ENCODE data around the gene SLC36A1. TPM values are rescaled to one million over a fixed set of nuclear protein-coding genes. Genes with fewer than 3 reads are reported as not detected.

The SLC36A1 gene
- total RNA-seq, 1 experiment from 2014 or later, result 12.7 TPM

DNA sequence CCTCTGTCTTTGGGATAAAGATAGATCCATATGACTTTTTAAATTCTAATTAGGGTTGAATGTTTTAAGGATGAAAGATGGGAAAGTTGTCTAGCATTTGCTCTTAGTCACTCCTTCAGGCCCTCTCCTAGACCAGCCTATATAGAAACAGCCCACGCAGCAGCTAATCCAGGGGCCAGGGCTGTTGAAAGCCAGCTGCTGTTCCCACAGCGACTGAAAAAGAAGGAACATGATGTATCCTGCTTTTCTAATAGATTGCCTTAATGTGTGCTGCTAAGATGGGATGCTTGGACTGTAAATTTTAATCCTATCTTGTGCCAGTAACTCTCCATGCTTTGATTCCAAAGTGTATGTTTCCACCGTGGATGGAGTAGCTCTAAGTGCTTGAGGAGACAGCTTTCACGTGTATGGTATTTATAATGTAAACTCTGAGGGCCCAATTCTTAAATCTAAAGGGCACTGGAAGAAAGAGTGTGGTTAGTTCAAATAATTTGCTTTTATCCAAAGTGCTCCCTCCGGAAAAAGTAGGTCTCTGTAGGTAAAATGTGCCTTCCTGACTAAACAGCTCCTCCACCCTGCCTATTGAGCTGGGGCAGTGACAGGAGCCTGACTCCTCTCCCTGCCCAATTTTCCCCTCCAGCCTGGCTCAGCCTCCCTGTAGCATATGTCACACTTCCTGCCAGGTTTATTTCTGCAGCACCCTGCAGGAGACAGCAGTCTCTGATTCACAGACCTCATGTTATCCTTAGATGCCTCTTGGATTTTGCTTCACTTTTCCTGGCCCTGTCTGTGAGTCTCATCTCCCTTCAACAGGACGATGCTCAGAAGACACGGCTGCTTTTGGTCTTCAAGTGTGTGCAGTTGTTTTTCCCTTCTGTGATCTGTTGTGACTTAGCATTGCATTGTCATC, 33.2 kb downstream of the SLC36A1 start:
- no peak overlapping the region for H2AFZ ChIP-seq (ENCODE audit: low read length)
- H3K9me2 ChIP-seq (replicated peaks; ENCODE audit: insufficient read depth, low read length), result no peaks in the 10 kb centered on the region
- peaks cover 10% of the 10 kb centered on the region; the same call in 1 of the 2 replicates for H3K36me3 ChIP-seq (ENCODE audit: insufficient read depth, low read length)
- no peak overlapping the region for H3K4me2 ChIP-seq (ENCODE audit: low read depth, low read length, poor library complexity, severe bottlenecking)
- no peaks in the 10 kb centered on the region for H4K20me1 ChIP-seq (ENCODE audit: insufficient read depth, low read depth, low read length)
- no peak for DNase-seq
- H3K79me2 ChIP-seq (ENCODE audit: low read length), result no peaks in the 10 kb centered on the region
- H3K4me3 ChIP-seq (ENCODE audit: low read length), result no peak overlapping the region
- no peaks in the 10 kb centered on the region for H3K27me3 ChIP-seq (ENCODE audit: low read length)
- no peaks in the 10 kb centered on the region for H3K4me1 ChIP-seq (ENCODE audit: low read length)
- H3K9ac ChIP-seq (ENCODE audit: low read length), result no peak overlapping the region
- H3K9me3 ChIP-seq (ENCODE audit: low read length), result no peaks in the 10 kb centered on the region
- no peak overlapping the region for H3K27ac ChIP-seq (ENCODE audit: low read length)

DNA sequence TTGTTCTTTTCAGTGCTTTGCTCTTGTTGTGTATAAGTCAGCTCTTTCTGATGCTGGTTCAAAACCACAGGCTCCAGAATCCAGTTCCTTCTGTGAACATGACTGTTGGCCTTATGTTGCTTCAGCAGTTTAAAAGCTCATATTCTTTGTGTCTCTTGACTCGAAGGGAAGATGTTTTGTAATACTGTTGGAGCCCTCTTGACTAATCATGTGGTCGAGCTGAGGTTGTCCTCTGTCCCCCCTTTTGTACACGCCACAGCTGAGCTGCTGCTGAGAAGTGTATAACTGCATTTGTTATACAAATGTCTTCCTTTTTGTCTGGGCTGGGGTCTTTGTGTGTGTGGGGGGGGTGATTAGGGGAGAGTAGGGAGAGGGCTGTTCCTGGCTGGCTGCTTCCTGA, 35.8 kb downstream of the SLC36A1 start:
- no peak overlapping the region for H3K9ac ChIP-seq (ENCODE audit: low read length)
- H4K20me1 ChIP-seq (ENCODE audit: insufficient read depth, low read depth, low read length), result no peaks in the 10 kb centered on the region
- no peak overlapping the region for H3K27ac ChIP-seq (ENCODE audit: low read length)
- no peak overlapping the region for H3K4me2 ChIP-seq (ENCODE audit: low read depth, low read length, poor library complexity, severe bottlenecking)
- H2AFZ ChIP-seq (ENCODE audit: low read length), result no peak overlapping the region
- H3K27me3 ChIP-seq (ENCODE audit: low read length), result no peaks in the 10 kb centered on the region
- no peaks in the 10 kb centered on the region for H3K4me1 ChIP-seq (ENCODE audit: low read length)
- H3K9me2 ChIP-seq (replicated peaks; ENCODE audit: insufficient read depth, low read length), result no peaks in the 10 kb centered on the region
- no peak for DNase-seq
- no peaks in the 10 kb centered on the region for H3K9me3 ChIP-seq (ENCODE audit: low read length)
- H3K79me2 ChIP-seq (ENCODE audit: low read length), result no peaks in the 10 kb centered on the region
- H3K36me3 ChIP-seq (ENCODE audit: insufficient read depth, low read length), result peaks cover 10% of the 10 kb centered on the region
- H3K4me3 ChIP-seq (ENCODE audit: low read length), result no peak overlapping the region

DNA sequence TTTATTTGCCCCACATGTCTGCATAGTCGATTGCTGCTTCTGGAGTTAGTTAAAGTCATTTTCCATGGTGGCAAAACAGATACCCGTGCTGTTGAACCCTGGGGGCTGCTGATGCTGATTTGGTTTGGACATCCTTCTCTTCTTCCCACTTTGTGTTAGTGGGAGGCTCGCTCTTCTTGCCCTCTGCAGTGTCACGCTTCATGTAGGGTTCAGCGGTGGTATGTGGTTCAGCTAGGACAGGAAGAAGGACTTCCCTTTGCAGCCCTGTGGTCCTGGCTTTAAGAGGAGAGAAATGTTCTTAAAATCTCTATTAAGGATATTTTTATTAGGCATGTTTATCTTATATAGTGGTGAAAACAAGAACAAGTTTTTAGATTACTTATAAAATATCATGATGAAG, 36.2 kb downstream of the SLC36A1 start:
- Histone ChIP-seq H3K27me3 (ENCODE audit: low read length) (no peaks in the 10 kb centered on the region), H3K36me3 (ENCODE audit: insufficient read depth, low read length) (peaks cover 10% of the 10 kb centered on the region), H4K20me1 (ENCODE audit: insufficient read depth, low read depth, low read length) (no peaks in the 10 kb centered on the region), H3K79me2 (ENCODE audit: low read length) (no peaks in the 10 kb centered on the region), H3K4me2 (ENCODE audit: low read depth, low read length, poor library complexity, severe bottlenecking) (no peak overlapping the region), H3K27ac (ENCODE audit: low read length) (no peak overlapping the region), H3K9me3 (ENCODE audit: low read length) (no peaks in the 10 kb centered on the region), H3K4me3 (ENCODE audit: low read length) (no peak overlapping the region), H3K9ac (ENCODE audit: low read length) (no peak overlapping the region), H2AFZ (ENCODE audit: low read length) (no peak overlapping the region), H3K4me1 (ENCODE audit: low read length) (no peaks in the 10 kb centered on the region), H3K9me2 (replicated peaks; ENCODE audit: insufficient read depth, low read length) (no peaks in the 10 kb centered on the region)
- DNase-seq, result no peak

DNA sequence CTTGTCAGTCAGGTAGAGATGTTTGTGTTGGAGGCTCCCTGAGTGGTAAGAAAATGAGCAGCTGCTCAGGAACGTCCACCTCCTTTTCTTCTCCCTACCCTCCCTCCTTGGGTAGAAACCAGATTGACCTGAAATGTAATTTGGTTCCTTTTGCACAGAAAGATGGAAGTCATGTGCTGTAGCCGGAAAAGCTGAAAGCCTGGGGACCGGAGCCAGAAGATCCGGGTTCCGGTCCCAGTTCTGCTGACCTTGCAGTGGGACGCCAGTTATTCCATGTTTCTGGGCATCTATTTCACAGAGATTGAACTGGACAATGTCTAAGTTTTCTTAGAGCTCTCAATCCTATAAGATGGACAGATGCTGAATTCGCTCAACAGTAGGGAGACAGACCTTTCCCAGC, 40.1 kb downstream of the SLC36A1 start:
- H3K36me3 ChIP-seq (ENCODE audit: insufficient read depth, low read length), result peaks cover 2% of the 10 kb centered on the region
- H2AFZ ChIP-seq (ENCODE audit: low read length), result no peak overlapping the region
- H4K20me1 ChIP-seq (ENCODE audit: insufficient read depth, low read depth, low read length), result no peaks in the 10 kb centered on the region
- H3K4me2 ChIP-seq (ENCODE audit: low read depth, low read length, poor library complexity, severe bottlenecking), result no peak overlapping the region
- H3K79me2 ChIP-seq (ENCODE audit: low read length), result no peaks in the 10 kb centered on the region
- no peaks in the 10 kb centered on the region for H3K9me2 ChIP-seq (replicated peaks; ENCODE audit: insufficient read depth, low read length)
- H3K27ac ChIP-seq (ENCODE audit: low read length), result no peak overlapping the region
- no peaks in the 10 kb centered on the region for H3K9me3 ChIP-seq (ENCODE audit: low read length)
- no peak overlapping the region for H3K4me3 ChIP-seq (ENCODE audit: low read length)
- DNase-seq, result no peak
- no peak overlapping the region for H3K9ac ChIP-seq (ENCODE audit: low read length)
- H3K27me3 ChIP-seq (ENCODE audit: low read length), result no peaks in the 10 kb centered on the region
- H3K4me1 ChIP-seq (ENCODE audit: low read length), result no peaks in the 10 kb centered on the region

DNA sequence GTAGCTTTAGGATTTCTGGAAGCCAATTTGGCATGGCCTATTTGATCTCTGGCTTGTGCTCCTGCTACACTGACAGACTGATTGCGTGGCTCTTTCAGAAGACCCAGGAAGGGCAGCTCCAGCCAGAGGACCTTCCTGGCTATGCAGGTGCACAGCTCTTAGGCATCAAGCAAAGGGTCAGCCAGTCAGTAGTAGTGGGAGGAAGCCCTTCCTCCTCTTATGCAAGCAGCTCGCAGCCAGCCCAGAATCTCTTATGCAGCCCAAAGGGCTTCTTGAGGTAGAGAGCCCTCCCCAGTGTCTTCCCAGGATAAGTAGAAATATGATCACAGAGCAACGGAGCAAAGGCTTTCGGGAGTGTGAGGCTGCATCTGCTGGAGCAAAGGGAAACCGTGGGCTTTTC, 43.2 kb downstream of the SLC36A1 start:
- H3K9ac ChIP-seq (ENCODE audit: low read length), result no peak overlapping the region
- no peaks in the 10 kb centered on the region for H3K79me2 ChIP-seq (ENCODE audit: low read length)
- H3K4me3 ChIP-seq (ENCODE audit: low read length), result no peak overlapping the region
- H3K27ac ChIP-seq (ENCODE audit: low read length), result no peak overlapping the region
- H2AFZ ChIP-seq (ENCODE audit: low read length), result no peak overlapping the region
- H3K27me3 ChIP-seq (ENCODE audit: low read length), result no peaks in the 10 kb centered on the region
- H4K20me1 ChIP-seq (ENCODE audit: insufficient read depth, low read depth, low read length), result no peaks in the 10 kb centered on the region
- DNase-seq, result no peak
- peaks cover 7% of the 10 kb centered on the region for H3K36me3 ChIP-seq (ENCODE audit: insufficient read depth, low read length)
- no peaks in the 10 kb centered on the region; the same call in 1 of the 2 replicates for H3K9me3 ChIP-seq (ENCODE audit: low read length)
- no peak overlapping the region for H3K4me2 ChIP-seq (ENCODE audit: low read depth, low read length, poor library complexity, severe bottlenecking)
- no peaks in the 10 kb centered on the region for H3K9me2 ChIP-seq (replicated peaks; ENCODE audit: insufficient read depth, low read length)
- no peaks in the 10 kb centered on the region for H3K4me1 ChIP-seq (ENCODE audit: low read length)

DNA sequence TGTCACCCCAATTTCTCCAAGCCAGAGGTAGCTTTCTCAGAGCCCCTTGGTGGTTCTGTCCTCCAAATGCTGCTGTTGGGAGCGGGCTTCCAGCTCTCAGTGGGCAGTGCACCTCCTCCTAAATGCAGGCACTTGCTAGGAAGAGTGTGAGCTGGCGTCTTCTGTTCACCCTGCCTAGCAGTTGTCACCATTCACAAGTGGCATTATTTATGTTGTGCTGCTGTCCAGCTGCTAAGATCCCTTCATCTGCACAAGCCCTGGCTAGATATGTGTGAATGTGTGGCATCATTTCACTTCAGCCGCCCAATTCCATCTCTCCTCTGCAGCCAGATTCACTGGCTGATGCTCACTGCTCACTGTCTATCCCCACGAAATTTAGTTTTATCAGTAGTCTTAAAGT, 43.7 kb downstream of the SLC36A1 start:
- Histone ChIP-seq H3K9ac (ENCODE audit: low read length) (no peak overlapping the region), H3K4me3 (ENCODE audit: low read length) (no peak overlapping the region), H3K27me3 (ENCODE audit: low read length) (no peaks in the 10 kb centered on the region), H2AFZ (ENCODE audit: low read length) (no peak overlapping the region), H3K4me1 (ENCODE audit: low read length) (no peaks in the 10 kb centered on the region), H4K20me1 (ENCODE audit: insufficient read depth, low read depth, low read length) (no peaks in the 10 kb centered on the region), H3K79me2 (ENCODE audit: low read length) (no peaks in the 10 kb centered on the region), H3K4me2 (ENCODE audit: low read depth, low read length, poor library complexity, severe bottlenecking) (no peak overlapping the region), H3K9me2 (replicated peaks; ENCODE audit: insufficient read depth, low read length) (no peaks in the 10 kb centered on the region), H3K36me3 (ENCODE audit: insufficient read depth, low read length) (peaks cover 7% of the 10 kb centered on the region), H3K9me3 (ENCODE audit: low read length) (no peaks in the 10 kb centered on the region; the same call in 1 of the 2 replicates), H3K27ac (ENCODE audit: low read length) (no peak overlapping the region)
- DNase-seq, result no peak

DNA sequence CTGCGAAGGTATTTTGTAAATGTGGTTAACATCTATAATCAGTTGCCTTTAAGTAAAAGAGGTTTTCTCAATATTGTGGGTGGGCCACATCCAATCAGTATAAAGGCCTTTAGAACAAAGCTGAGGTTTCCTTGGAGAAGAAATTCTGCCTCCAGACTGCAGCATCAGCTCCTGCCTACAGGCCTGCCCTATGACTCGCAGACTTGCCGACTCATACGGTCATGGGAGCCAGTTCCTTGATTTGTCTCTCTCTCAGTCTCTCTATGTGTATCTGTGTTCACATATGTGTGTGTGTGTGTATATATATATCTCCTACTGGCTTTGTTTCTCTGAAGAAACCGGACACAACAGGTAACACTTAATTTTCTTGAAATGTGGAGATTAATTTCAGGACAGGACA, 45.3 kb downstream of the SLC36A1 start:
- Histone ChIP-seq H3K27me3 (ENCODE audit: low read length) (no peaks in the 10 kb centered on the region), H3K36me3 (ENCODE audit: insufficient read depth, low read length) (peaks cover 7% of the 10 kb centered on the region), H3K4me1 (ENCODE audit: low read length) (no peaks in the 10 kb centered on the region), H3K9ac (ENCODE audit: low read length) (no peak overlapping the region), H3K9me3 (ENCODE audit: low read length) (no peaks in the 10 kb centered on the region; the same call in 1 of the 2 replicates), H3K79me2 (ENCODE audit: low read length) (no peaks in the 10 kb centered on the region), H3K4me3 (ENCODE audit: low read length) (no peak overlapping the region), H2AFZ (ENCODE audit: low read length) (no peak overlapping the region), H3K4me2 (ENCODE audit: low read depth, low read length, poor library complexity, severe bottlenecking) (no peak overlapping the region), H3K9me2 (replicated peaks; ENCODE audit: insufficient read depth, low read length) (no peaks in the 10 kb centered on the region), H4K20me1 (ENCODE audit: insufficient read depth, low read depth, low read length) (no peaks in the 10 kb centered on the region), H3K27ac (ENCODE audit: low read length) (no peak overlapping the region)
- DNase-seq, result no peak

DNA sequence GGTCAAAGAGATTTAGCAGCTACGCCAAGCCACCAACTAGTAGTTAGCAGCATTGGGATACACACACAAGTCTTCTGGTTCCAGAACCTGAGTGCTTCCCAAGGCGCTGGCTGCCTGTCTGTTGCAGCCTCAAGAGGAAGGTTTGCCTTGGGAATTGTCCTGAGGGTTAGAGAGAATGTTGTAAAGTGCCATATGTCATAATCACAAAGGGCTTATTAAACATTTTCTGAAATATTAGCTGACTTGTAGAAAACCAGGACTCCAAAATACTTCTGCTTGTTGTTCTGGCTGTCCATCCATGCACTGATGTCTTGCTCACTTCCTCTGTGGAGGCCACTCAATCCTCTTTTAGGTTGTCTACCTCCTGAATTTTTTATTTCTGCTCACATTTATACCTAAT, 46.3 kb downstream of the SLC36A1 start:
- H3K27ac ChIP-seq (ENCODE audit: low read length), result no peak overlapping the region
- no peaks in the 10 kb centered on the region; the same call in 1 of the 2 replicates for H3K9me3 ChIP-seq (ENCODE audit: low read length)
- peaks cover 7% of the 10 kb centered on the region; the same call in 1 of the 2 replicates for H3K36me3 ChIP-seq (ENCODE audit: insufficient read depth, low read length)
- no peaks in the 10 kb centered on the region for H3K79me2 ChIP-seq (ENCODE audit: low read length)
- H3K4me3 ChIP-seq (ENCODE audit: low read length), result no peak overlapping the region
- no peak overlapping the region for H3K4me2 ChIP-seq (ENCODE audit: low read depth, low read length, poor library complexity, severe bottlenecking)
- no peaks in the 10 kb centered on the region for H3K9me2 ChIP-seq (replicated peaks; ENCODE audit: insufficient read depth, low read length)
- no peaks in the 10 kb centered on the region for H4K20me1 ChIP-seq (ENCODE audit: insufficient read depth, low read depth, low read length)
- no peaks in the 10 kb centered on the region for H3K27me3 ChIP-seq (ENCODE audit: low read length)
- H3K4me1 ChIP-seq (ENCODE audit: low read length), result no peaks in the 10 kb centered on the region
- DNase-seq, result no peak
- no peak overlapping the region for H2AFZ ChIP-seq (ENCODE audit: low read length)
- H3K9ac ChIP-seq (ENCODE audit: low read length), result no peak overlapping the region

Measured in Karpas-422 (cell line).